SK-N-MC (cell line): Measurements from ENCODE around the gene GRK4.
"Not testable (repeated sequence)": the region's sequence is repeated elsewhere in the genome, so short reads cannot be mapped to it uniquely, and the experiment has no call there.

Experiments
- DNase-seq: peaks from one replicate; pipeline ENCODE4 v3.0.0-alpha.2; 2011; ENCODE audit warnings: low read depth, low spot score
- H3K27ac ChIP-seq: fragments of 200-600 bp; sonication (generic); 2 replicates; pipeline ENCODE4 v1.5.1; 2016; ENCODE audit warnings: mixed run types
- H3K36me3 ChIP-seq: fragments of 200-600 bp; sonication (generic); 2 replicates; pipeline ENCODE4 v1.6.1; 2017; ENCODE audit warnings: antibody characterized with exemption, low read length, mixed read lengths; ENCODE audit not compliant: insufficient read depth
- H3K4me3 ChIP-seq: fragments of 200-600 bp; sonication (generic); 2 replicates; pipeline ENCODE4 v1.5.1; 2016
- H3K9ac ChIP-seq: fragments of 200-600 bp; sonication (generic); 2 replicates; pipeline ENCODE4 v1.8.0; 2017; ENCODE audit warnings: mixed run types, mixed read lengths; ENCODE audit not compliant: insufficient read length
- H3K9me3 ChIP-seq: fragments of 200-600 bp; sonication (generic); 2 replicates; pipeline ENCODE4 v1.6.1; 2017; ENCODE audit warnings: low read depth, mild to moderate bottlenecking, antibody characterized with exemption, low read length, moderate library complexity, mixed read lengths
- EZH2 ChIP-seq: fragments of 200-600 bp; sonication (generic); IDR thresholded peaks from one replicate; pipeline ENCODE4 v1.6.1; 2017; ENCODE audit warnings: antibody characterized with exemption
- FOXP2 ChIP-seq: optimal IDR thresholded peaks from 2 replicates; pipeline ENCODE3; 2011; ENCODE audit warnings: mild to moderate bottlenecking, moderate library complexity; ENCODE audit not compliant: insufficient read depth; ENCODE audit errors: extremely low read length, control extremely low read depth
- POLR2AphosphoS5 ChIP-seq: IDR thresholded peaks from 2 replicates; pipeline ENCODE4 v1.6.1; 2012; ENCODE audit warnings: mild to moderate bottlenecking, low read depth, low read length, borderline replicate concordance

Gene GRK4

DNA sequence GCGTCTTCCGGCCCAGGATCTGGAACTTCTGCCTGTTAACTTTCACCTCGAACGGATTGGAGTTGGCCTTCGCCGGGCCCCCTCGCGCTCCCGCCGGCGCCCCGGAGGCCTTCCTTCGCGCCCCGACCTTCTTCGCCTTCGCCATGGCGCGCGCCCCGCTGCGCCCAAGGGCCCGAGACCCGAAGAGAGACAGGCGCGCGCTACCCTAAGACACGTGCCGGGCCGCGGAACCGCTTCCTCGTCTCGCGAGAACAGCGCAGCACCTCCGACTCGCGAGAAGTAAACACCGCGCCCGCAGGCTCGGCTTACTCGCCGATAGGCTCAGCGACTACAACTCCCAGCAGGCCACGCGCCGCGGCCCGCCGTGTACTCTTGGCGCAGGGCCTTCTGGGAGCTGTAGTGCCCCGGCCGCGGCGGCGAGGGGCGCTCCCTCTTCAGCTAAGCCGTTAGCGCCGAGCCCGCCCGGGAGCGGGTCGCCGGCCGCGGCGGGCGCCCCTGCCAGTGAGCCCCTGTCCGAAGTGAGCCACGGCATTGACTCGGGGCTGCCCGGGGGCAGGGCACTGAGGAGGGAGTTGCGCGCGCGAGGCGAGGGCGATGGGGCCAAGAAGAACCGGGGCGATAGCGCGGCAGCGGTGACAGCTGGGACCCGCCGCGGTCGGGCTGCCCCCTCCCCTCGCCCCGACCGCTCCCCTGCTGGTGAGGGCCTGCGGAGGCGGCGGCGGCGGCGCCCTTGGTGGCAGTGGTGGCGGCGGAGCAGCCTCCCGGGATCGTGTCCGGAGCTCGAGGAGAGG is at the start of gene GRK4, which contains the start of gene NOP14:
GRK4 (plus strand) TSS at position 397 of the 791 bp plus-strand sequence. CDS start 500 bp downstream, outside the sequence.
NOP14 (minus strand) TSS at position 232 of the 791 bp plus-strand sequence; CDS start at position 145, 87 bp downstream.
- peak within 1 kb of the TSS; percentile 70; the same call in 1 of the 2 replicates for H3K27ac ChIP-seq
- H3K9ac ChIP-seq, result peak within 1 kb of the TSS; percentile 95
- H3K36me3 ChIP-seq, result peaks cover 12% of the 10 kb centered on the region
- TF ChIP-seq POLR2AphosphoS5 (peak; percentile 94; the same call in 1 of the 2 replicates), FOXP2 (peak; percentile 99), EZH2 (no peak)
- peak within 1 kb of the TSS; percentile 98 for H3K4me3 ChIP-seq
- no peaks in the 10 kb centered on the region for H3K9me3 ChIP-seq
- DNase-seq, result peak; percentile 83

GRCh38 chr4:2914256-2915126 is 48.9 kb upstream of the GRK4 start:
- H3K9me3 ChIP-seq, result no peaks in the 10 kb centered on the region
- TF ChIP-seq EZH2 (no peak), FOXP2 (no peak), POLR2AphosphoS5 (no peak)
- H3K9ac ChIP-seq, result no peak overlapping the region
- H3K4me3 ChIP-seq, result no peak overlapping the region
- peaks cover 35% of the 10 kb centered on the region for H3K36me3 ChIP-seq
- no peak for DNase-seq
- no peak overlapping the region for H3K27ac ChIP-seq

GRCh38 chr4:2915789-2916188 is 47.6 kb upstream of the GRK4 start:
- Histone ChIP-seq H3K36me3 (peaks cover 31% of the 10 kb centered on the region), H3K9me3 (no peaks in the 10 kb centered on the region), H3K27ac (no peak overlapping the region), H3K4me3 (no peak overlapping the region), H3K9ac (no peak overlapping the region)
- no peak for DNase-seq
- TF ChIP-seq POLR2AphosphoS5 (no peak), EZH2 (no peak), FOXP2 (no peak)

- H3K9me3 ChIP-seq, H3K4me3 ChIP-seq, H3K27ac ChIP-seq, DNase-seq, H3K9ac ChIP-seq: not testable (repeated sequence)
- H3K36me3 ChIP-seq, result peaks cover 30% of the 10 kb centered on the region
Observed at GRCh38 chr4:2916696-2917095, 46.7 kb upstream of the GRK4 start.

- H3K36me3 ChIP-seq, result peaks cover 24% of the 10 kb centered on the region
- not testable (repeated sequence) for H3K9ac ChIP-seq, DNase-seq, H3K27ac ChIP-seq, H3K9me3 ChIP-seq, H3K4me3 ChIP-seq
Observed at GRCh38 chr4:2918300-2918699, 45.1 kb upstream of the GRK4 start.

DNA sequence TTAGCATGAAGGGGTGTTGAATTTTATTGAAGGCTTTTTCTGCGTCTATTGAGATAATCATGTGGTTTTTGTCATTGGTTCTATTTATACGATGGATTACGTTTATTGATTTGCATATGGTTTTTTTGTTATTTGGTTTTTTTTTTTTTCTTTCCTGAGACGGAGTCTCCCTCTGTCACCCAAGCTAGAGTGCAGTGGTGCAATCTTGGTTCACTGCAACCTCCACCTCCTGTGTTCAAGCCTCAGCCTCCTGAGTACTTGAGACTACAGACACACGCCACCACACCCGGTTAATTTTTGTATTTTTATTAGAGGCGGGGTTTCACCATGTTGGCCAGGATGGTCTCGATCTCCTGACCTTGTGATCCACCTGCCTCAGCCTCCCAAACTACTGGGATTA is 44.7 kb upstream of the GRK4 start:
- H3K4me3 ChIP-seq, H3K9ac ChIP-seq, H3K9me3 ChIP-seq, DNase-seq, H3K27ac ChIP-seq: not testable (repeated sequence)
- H3K36me3 ChIP-seq, result peaks cover 24% of the 10 kb centered on the region

GRCh38 chr4:2922453-2923101 is 40.8 kb upstream of the GRK4 start:
- not testable (repeated sequence) for H3K9ac ChIP-seq, H3K9me3 ChIP-seq, H3K27ac ChIP-seq, DNase-seq, H3K4me3 ChIP-seq
- peaks cover 14% of the 10 kb centered on the region; the same call in 1 of the 2 replicates for H3K36me3 ChIP-seq

- Histone ChIP-seq H3K9ac (no peak overlapping the region), H3K36me3 (peaks cover 14% of the 10 kb centered on the region; the same call in 1 of the 2 replicates), H3K4me3 (no peak overlapping the region), H3K27ac (no peak overlapping the region), H3K9me3 (no peaks in the 10 kb centered on the region)
- TF ChIP-seq FOXP2 (no peak), EZH2 (no peak), POLR2AphosphoS5 (no peak)
- DNase-seq, result no peak
Observed at GRCh38 chr4:2923141-2923551, 40.2 kb upstream of the GRK4 start.
